Mammary epithelial cell (primary cell): ENCODE results near the gene UNC13B.

Experiments
- EZH2 ChIP-seq: IDR thresholded peaks from 2 replicates; pipeline ENCODE4 v1.6.1; 2012; ENCODE audit warnings: low read length, inconsistent platforms, borderline replicate concordance
- TF ChIP-seq, protein P1 (sequence below), 2 donors: IDR thresholded peaks in 1 of 2; conservative IDR thresholded peaks in 1 of 2; 2 replicates each; pipeline ENCODE4 v1.5.1; 2011 to 2012; ENCODE audit warnings: inconsistent platforms in 2 of 2, low read length in 2 of 2, mild to moderate bottlenecking in 2 of 2, control low read depth in 1 of 2, low read depth in 1 of 2; ENCODE audit not compliant: insufficient read depth in 1 of 2; ENCODE audit errors: extremely low read depth in 1 of 2

DNA sequence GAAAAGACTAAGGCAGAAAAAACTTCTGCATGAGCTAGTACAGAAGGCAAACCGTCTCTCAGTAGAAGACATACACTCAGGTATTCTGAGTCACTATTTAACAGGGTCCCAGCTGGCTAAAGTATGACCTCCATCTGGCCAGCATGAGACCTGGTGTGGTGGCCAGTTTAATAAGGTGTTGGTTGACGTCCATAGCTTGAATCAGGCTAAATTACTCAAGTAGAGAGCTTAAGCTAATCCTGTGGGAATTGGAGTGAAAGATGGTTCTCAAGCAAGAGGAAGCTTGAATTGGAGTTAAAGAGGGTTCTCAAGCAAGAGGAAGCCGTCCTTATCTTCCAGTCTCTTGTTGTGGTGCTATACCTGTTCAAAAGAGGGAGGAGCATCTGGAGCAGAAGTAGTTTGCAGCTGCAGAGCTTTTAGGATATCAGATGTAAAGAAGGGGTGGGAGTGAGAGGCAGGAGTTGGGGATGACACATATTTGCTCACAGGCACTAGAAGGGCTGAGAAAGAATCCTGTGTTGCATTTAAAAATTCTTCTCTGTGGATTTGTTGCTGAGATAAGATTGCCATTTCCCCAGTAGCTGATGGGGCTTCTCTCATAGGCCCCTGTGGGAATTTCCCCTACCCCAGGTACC is 192.0 kb downstream of the UNC13B start:
- TF ChIP-seq, protein P1, sequence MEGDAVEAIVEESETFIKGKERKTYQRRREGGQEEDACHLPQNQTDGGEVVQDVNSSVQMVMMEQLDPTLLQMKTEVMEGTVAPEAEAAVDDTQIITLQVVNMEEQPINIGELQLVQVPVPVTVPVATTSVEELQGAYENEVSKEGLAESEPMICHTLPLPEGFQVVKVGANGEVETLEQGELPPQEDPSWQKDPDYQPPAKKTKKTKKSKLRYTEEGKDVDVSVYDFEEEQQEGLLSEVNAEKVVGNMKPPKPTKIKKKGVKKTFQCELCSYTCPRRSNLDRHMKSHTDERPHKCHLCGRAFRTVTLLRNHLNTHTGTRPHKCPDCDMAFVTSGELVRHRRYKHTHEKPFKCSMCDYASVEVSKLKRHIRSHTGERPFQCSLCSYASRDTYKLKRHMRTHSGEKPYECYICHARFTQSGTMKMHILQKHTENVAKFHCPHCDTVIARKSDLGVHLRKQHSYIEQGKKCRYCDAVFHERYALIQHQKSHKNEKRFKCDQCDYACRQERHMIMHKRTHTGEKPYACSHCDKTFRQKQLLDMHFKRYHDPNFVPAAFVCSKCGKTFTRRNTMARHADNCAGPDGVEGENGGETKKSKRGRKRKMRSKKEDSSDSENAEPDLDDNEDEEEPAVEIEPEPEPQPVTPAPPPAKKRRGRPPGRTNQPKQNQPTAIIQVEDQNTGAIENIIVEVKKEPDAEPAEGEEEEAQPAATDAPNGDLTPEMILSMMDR (conservative IDR thresholded peaks at IDR 0.05 in 1 of 2, IDR thresholded peaks at IDR 0.05 in 1 of 2; ENCODE audit: extremely low read depth in 1 of 2, insufficient read depth in 1 of 2, low read depth in 1 of 2, low read length in 2 of 2) = no peak
- TF ChIP-seq EZH2 = no peak
